K562 (cell line): ENCODE measurements around the gene SEC24A. TPM values are rescaled to one million over a fixed set of nuclear protein-coding genes. Genes with fewer than 3 reads are reported as not detected.

Experiments used
- ARID3B ChIP-seq: fragments of 250-450 bp; sonication (Bioruptor Pico); IDR thresholded peaks from 2 replicates; pipeline ENCODE4 v1.4.0; 2020; ENCODE audit warnings: borderline replicate concordance
- CBFA2T3 ChIP-seq: fragments of 450-650 bp; IDR thresholded peaks from 2 replicates; pipeline ENCODE4 v1.6.1; 2017
- ETS2 ChIP-seq: IDR thresholded peaks from 2 replicates; pipeline ENCODE4 v1.6.1; 2016; ENCODE audit warnings: borderline replicate concordance, missing genetic modification characterization, mild to moderate bottlenecking, moderate library complexity, missing compliant biosample characterization; ENCODE audit not compliant: poor library complexity, severe bottlenecking
- GTF2A2 ChIP-seq: IDR thresholded peaks from 2 replicates; pipeline ENCODE4 v1.6.1; 2016; ENCODE audit warnings: mild to moderate bottlenecking, missing genetic modification characterization, missing compliant biosample characterization
- HMG20B ChIP-seq: fragments of 250-450 bp; sonication (Bioruptor Pico); IDR thresholded peaks from 2 replicates; pipeline ENCODE4 v1.5.0; 2021; ENCODE audit warnings: mild to moderate bottlenecking
- IRF2 ChIP-seq: sonication (generic); formaldehyde crosslinking; IDR thresholded peaks from 2 replicates; pipeline ENCODE4 v1.8.1; 2022; ENCODE audit warnings: mild to moderate bottlenecking, missing genetic modification reagents
- MYBL2 ChIP-seq, 2 experiments: fragments of 450-650 bp in 1 of 2; sonication (generic) in 1 of 2; formaldehyde crosslinking in 1 of 2; IDR thresholded peaks; 2 replicates each; pipeline versions ENCODE4 v1.6.1 to v1.8.1; 2017 to 2022; ENCODE audit warnings: borderline replicate concordance in 1 of 2, inconsistent platforms in 1 of 2, low read depth in 1 of 2, mild to moderate bottlenecking in 1 of 2, missing genetic modification reagents in 1 of 2, moderate library complexity in 1 of 2
- NCOA6 ChIP-seq: fragments of 450-650 bp; IDR thresholded peaks from 2 replicates; pipeline ENCODE4 v1.6.1; 2017; ENCODE audit warnings: mild to moderate bottlenecking
- PHTF2 ChIP-seq: fragments of 250-450 bp; sonication (Bioruptor Pico); IDR thresholded peaks from 2 replicates; pipeline ENCODE4 v1.5.0; 2021; ENCODE audit warnings: mild to moderate bottlenecking
- SAP30 ChIP-seq: fragments of 200-600 bp; sonication (generic); IDR thresholded peaks from 2 replicates; pipeline ENCODE4 v1.6.1; 2012; ENCODE audit warnings: borderline replicate concordance, low read depth, mild to moderate bottlenecking, moderate library complexity, low read length, control low read depth, inconsistent platforms; ENCODE audit not compliant: insufficient read depth, poor library complexity, severe bottlenecking
- TFE3 ChIP-seq: fragments of 450-650 bp; formaldehyde crosslinking; IDR thresholded peaks from 2 replicates; pipeline ENCODE4 v1.4.0; 2020; ENCODE audit warnings: mild to moderate bottlenecking, mixed read lengths
- THAP12 ChIP-seq: fragments of 250-450 bp; sonication (Bioruptor Pico); IDR thresholded peaks from 2 replicates; pipeline ENCODE4 v1.9.0; 2021; ENCODE audit warnings: mild to moderate bottlenecking, inconsistent platforms
- TOE1 ChIP-seq, 2 experiments: fragments of 450-650 bp in 1 of 2; sonication (generic) in 1 of 2; formaldehyde crosslinking in 1 of 2; IDR thresholded peaks; 2 replicates each; pipeline versions ENCODE4 v1.7.1 to v1.8.0; 2016 to 2022; ENCODE audit warnings: borderline replicate concordance in 2 of 2, mild to moderate bottlenecking in 2 of 2, antibody characterized with exemption in 1 of 2, inconsistent platforms in 1 of 2, low read depth in 1 of 2, missing genetic modification reagents in 1 of 2, moderate library complexity in 1 of 2
- ZNF384 ChIP-seq: IDR thresholded peaks from 2 replicates; pipeline ENCODE4 v1.6.1; 2012; ENCODE audit warnings: low read depth, low read length, improper control_type of control experiment
- ZNF609 ChIP-seq: sonication (generic); formaldehyde crosslinking; IDR thresholded peaks from 2 replicates; pipeline ENCODE4 v1.8.1; 2023; ENCODE audit warnings: missing genetic modification reagents, mild to moderate bottlenecking, borderline replicate concordance
- polyA plus RNA-seq, 8 experiments: library from polyadenylated mRNA; depleted of rRNA in 4 of 8; stranded (reverse) in 5 of 8; unstranded in 3 of 8; fragments of >200 nt; fragmentation: Nextera tagmentation in 2 of 8; fragmentation: Illumina TruSeq in 1 of 8; extraction: Ambion mirVana in 2 of 8; extraction: Trizol in 1 of 8; gene quantifications; 2 replicates each; pipeline versions ENCODE4 v1.2.1 to v1.2.3, GENCODE V29; 2011 to 2014; ENCODE audit warnings: inconsistent platforms in 1 of 8, missing spikeins in 1 of 8
- total RNA-seq, 7 experiments: library from RNA; depleted of rRNA in 6 of 7; stranded (reverse); fragments of >200 nt in 6 of 7; fragmentation: Illumina TruSeq in 2 of 7; extraction: Trizol in 2 of 7; gene quantifications; 2 replicates each; pipeline versions ENCODE4 v1.2.1 to v1.2.3, GENCODE V29; 2011 to 2021; ENCODE audit warnings: low replicate concordance in 1 of 7

Gene SEC24A
- total and polyA plus RNA-seq, 9 of the 15 experiments (the other 6 are each of a cell fraction or from before 2014, with no cell fraction given), result 7.9 to 36.5 (median 17.5) TPM

GRCh38 chr5:134648425-134649162 is at the start of gene SEC24A (continued):
- TF ChIP-seq TOE1 (IDR thresholded peaks at IDR 0.05; ENCODE audit: borderline replicate concordance) (peak; percentile 56; the same call in 1 of the 2 replicates), TOE1 (CRISPR knock-in tag; IDR thresholded peaks at IDR 0.05; ENCODE audit: borderline replicate concordance, low read depth) (peak; percentile 68; the same call in 1 of the 2 replicates), HMG20B (no peak), ETS2 (no peak), PHTF2 (CRISPR knock-in tag) (no peak), CBFA2T3 (no peak), ARID3B (CRISPR knock-in tag) (no peak), ZNF609 (CRISPR knock-in tag) (peak; percentile 6; the same call in 1 of the 2 replicates), ZNF384 (no peak), NCOA6 (no peak), THAP12 (CRISPR knock-in tag) (peak; percentile 73; the same call in 1 of the 2 replicates), GTF2A2 (tag) (no peak), MYBL2 (IDR thresholded peaks at IDR 0.05; ENCODE audit: low read depth) (no peak), MYBL2 (CRISPR knock-in tag; IDR thresholded peaks at IDR 0.05; ENCODE audit: borderline replicate concordance) (no peak), IRF2 (CRISPR knock-in tag) (no peak), SAP30 (peak; percentile 87), TFE3 (CRISPR knock-in tag) (no peak)
